ENCODE results near the gene AMOTL2.
A peak's percentile ranks its signal among the peaks of the same experiment; 100 is the strongest.

The AMOTL2 gene

GRCh38 chr3:134368751-134369105 is 5.5 kb downstream of the AMOTL2 start:
- no peak overlapping the region for H3K4me3 ChIP-seq (replicated peaks in 1 of 2; ENCODE audit: low read depth in 2 of 2, low read length in 2 of 2)
- TF ChIP-seq CTCF (IDR thresholded peaks at IDR 0.05; ENCODE audit: low read depth, low read length) = no peak
- no peak for DNase-seq (ENCODE audit: low read depth in 2 of 2)

- no peak for TF ChIP-seq CTCF (IDR thresholded peaks at IDR 0.05; ENCODE audit: low read depth, low read length)
- DNase-seq (ENCODE audit: low read depth in 2 of 2) = no peak
- H3K4me3 ChIP-seq (replicated peaks in 1 of 2; ENCODE audit: low read depth in 2 of 2, low read length in 2 of 2) = no peak overlapping the region
Measured at GRCh38 chr3:134367869-134368750, 6.1 kb downstream of the AMOTL2 start.

- no peak for TF ChIP-seq CTCF (IDR thresholded peaks at IDR 0.05; ENCODE audit: low read depth, low read length)
- no peak overlapping the region for H3K4me3 ChIP-seq (replicated peaks in 1 of 2; ENCODE audit: low read depth in 2 of 2, low read length in 2 of 2)
- DNase-seq (ENCODE audit: low read depth in 2 of 2) = peak in 1 of 2 donors; percentile 39
Measured at GRCh38 chr3:134366928-134367811, 7.1 kb downstream of the AMOTL2 start.

GRCh38 chr3:134366221-134366927 is 7.9 kb downstream of the AMOTL2 start:
- no peak for TF ChIP-seq CTCF (IDR thresholded peaks at IDR 0.05; ENCODE audit: low read depth, low read length)
- no peak for DNase-seq (ENCODE audit: low read depth in 2 of 2)

GRCh38 chr3:134365766-134366065 is 8.5 kb downstream of the AMOTL2 start:
- no peak overlapping the region for H3K4me3 ChIP-seq (replicated peaks in 1 of 2; ENCODE audit: low read depth in 2 of 2, low read length in 2 of 2)
- DNase-seq (ENCODE audit: low read depth in 2 of 2) = no peak
- no peak for TF ChIP-seq CTCF (IDR thresholded peaks at IDR 0.05; ENCODE audit: low read depth, low read length)

More at GRCh38 chr3:134366221-134366927, 7.9 kb downstream of the AMOTL2 start:
- H3K4me3 ChIP-seq (replicated peaks in 1 of 2; ENCODE audit: low read depth in 2 of 2, low read length in 2 of 2) = no peak overlapping the region

- DNase-seq (ENCODE audit: low read depth in 2 of 2) = peak in 1 of 2 donors; percentile 43
- no peak for TF ChIP-seq CTCF (IDR thresholded peaks at IDR 0.05; ENCODE audit: low read depth, low read length)
- H3K4me3 ChIP-seq (replicated peaks in 1 of 2; ENCODE audit: low read depth in 2 of 2, low read length in 2 of 2) = no peak overlapping the region
Measured at GRCh38 chr3:134364936-134365765, 9.1 kb downstream of the AMOTL2 start.

Measured in cardiac fibroblast (primary cell).